Calu3 (cell line): ENCODE data around the gene TOMM20L. TPM values are rescaled to one million over a fixed set of nuclear protein-coding genes. Genes with fewer than 3 reads are reported as not detected.
A peak's percentile ranks its signal among the peaks of the same experiment; 100 is the strongest.

Experiments used
- BruUV-seq: library from RNA; stranded (reverse); fragments of 400-500 nt; replicated peaks from 2 replicates; lab custom pipeline; 2021; lab: Mats Ljungman, UMichigan
- CTCF ChIA-PET: fragments of 300-600 bp; sonication (Branson Sonifier 250); formaldehyde crosslinking; loops from one replicate; lab custom pipeline; 2022; ENCODE audit warnings: antibody characterized with exemption; lab: Charles Lee
- DNase-seq: peaks from one replicate; pipeline ENCODE4 v3.0.0; 2022
- H3K27ac Mint-ChIP-seq: one replicate; pipeline ENCODE4 v1.8.0; 2022; ENCODE audit warnings: mixed read lengths; ENCODE audit not compliant: unreplicated experiment
- H3K27me3 Mint-ChIP-seq: one replicate; pipeline ENCODE4 v1.8.0; 2022; ENCODE audit warnings: mixed read lengths; ENCODE audit not compliant: unreplicated experiment
- H3K36me3 Mint-ChIP-seq: one replicate; pipeline ENCODE4 v1.8.0; 2022; ENCODE audit warnings: mild to moderate bottlenecking, moderate library complexity, mixed read lengths; ENCODE audit not compliant: insufficient read depth, unreplicated experiment
- H3K4me1 Mint-ChIP-seq: one replicate; pipeline ENCODE4 v1.8.0; 2022; ENCODE audit warnings: mild to moderate bottlenecking, low read depth, mixed read lengths; ENCODE audit not compliant: unreplicated experiment
- H3K4me3 Mint-ChIP-seq: one replicate; pipeline ENCODE4 v1.8.0; 2022; ENCODE audit warnings: mild to moderate bottlenecking, low read depth, moderate library complexity, mixed read lengths; ENCODE audit not compliant: unreplicated experiment
- H3K9me3 Mint-ChIP-seq: one replicate; pipeline ENCODE4 v1.8.0; 2022; ENCODE audit warnings: low read depth, mixed read lengths; ENCODE audit not compliant: unreplicated experiment
- intact Hi-C: fragments of 100-400 bp; cut with micrococcal nuclease; formaldehyde crosslinking; loops from one replicate; pipeline ENCODE4 v1.10.0; 2022; ENCODE audit not compliant: unreplicated experiment
- total RNA-seq: library from RNA; stranded (reverse); gene quantifications from 2 replicates; pipeline ENCODE4 v1.2.3, GENCODE V29; 2022
- TF ChIP-seq, protein P1 (sequence below): fragments of 200-600 bp; IDR thresholded peaks from one replicate; pipeline ENCODE4 v1.8.0; 2022; ENCODE audit warnings: antibody characterized with exemption; ENCODE audit not compliant: unreplicated experiment

TOMM20L gene
- total RNA-seq, 1 experiment from 2014 or later = not detected

DNA sequence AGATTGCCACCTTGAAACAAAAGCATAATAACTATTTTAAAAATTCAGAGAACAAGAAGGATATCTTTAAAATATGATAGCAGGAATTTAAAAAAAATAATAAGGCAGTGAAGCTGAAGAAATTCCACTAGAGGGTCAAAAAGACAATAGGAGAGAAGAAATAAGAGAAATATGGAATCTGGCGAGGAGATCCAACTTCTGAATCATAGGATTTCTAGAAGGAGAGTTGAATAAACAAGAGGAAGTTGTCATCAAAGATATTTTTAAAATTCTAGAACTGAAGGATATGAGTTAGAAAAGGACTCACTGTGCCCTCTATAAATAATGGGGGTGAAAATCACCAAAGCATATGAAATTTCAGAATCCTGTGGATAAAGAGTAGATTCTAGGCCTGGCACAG, 26.8 kb upstream of the TOMM20L start:
- no TSS peak for BruUV-seq
- Mint-ChIP-seq H3K9me3 (no peaks in the 10 kb centered on the region), H3K4me3 (no peak overlapping the region), H3K36me3 (peaks cover 11% of the 10 kb centered on the region), H3K27ac (no peak overlapping the region), H3K4me1 (no peaks in the 10 kb centered on the region), H3K27me3 (no peaks in the 10 kb centered on the region)
- DNase-seq = no peak
- CTCF ChIA-PET = no interaction called here
- TF ChIP-seq, protein P1, sequence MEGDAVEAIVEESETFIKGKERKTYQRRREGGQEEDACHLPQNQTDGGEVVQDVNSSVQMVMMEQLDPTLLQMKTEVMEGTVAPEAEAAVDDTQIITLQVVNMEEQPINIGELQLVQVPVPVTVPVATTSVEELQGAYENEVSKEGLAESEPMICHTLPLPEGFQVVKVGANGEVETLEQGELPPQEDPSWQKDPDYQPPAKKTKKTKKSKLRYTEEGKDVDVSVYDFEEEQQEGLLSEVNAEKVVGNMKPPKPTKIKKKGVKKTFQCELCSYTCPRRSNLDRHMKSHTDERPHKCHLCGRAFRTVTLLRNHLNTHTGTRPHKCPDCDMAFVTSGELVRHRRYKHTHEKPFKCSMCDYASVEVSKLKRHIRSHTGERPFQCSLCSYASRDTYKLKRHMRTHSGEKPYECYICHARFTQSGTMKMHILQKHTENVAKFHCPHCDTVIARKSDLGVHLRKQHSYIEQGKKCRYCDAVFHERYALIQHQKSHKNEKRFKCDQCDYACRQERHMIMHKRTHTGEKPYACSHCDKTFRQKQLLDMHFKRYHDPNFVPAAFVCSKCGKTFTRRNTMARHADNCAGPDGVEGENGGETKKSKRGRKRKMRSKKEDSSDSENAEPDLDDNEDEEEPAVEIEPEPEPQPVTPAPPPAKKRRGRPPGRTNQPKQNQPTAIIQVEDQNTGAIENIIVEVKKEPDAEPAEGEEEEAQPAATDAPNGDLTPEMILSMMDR = no peak
- intact Hi-C loops = no loop called here

DNA sequence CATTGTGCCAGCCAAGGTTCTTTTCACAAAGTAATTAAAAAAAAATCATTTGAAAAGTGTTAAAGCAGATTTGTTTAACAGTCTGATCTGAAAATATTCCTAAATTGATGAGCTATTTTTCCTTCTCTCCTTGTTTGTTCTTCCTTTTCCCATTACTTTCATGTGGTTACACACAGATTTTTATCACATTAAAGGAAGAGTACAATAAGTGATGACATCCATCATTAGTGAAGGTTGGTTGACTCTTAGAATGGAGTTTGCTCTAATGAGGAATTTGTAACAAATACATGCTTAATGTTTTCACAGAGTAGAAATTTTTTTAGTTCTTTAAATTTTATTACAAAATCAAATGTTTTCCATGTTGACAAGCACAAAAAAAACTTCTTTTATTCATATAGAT, 18.9 kb upstream of the TOMM20L start:
- CTCF ChIA-PET = interaction anchor here (0.5 kb wide), 1 partner anchor 9 kb away, joined by 4 read pairs; no protein-coding TSS in a partner anchor
- H3K4me3 Mint-ChIP-seq = no peak overlapping the region
- TF ChIP-seq, protein P1 = no peak

DNA sequence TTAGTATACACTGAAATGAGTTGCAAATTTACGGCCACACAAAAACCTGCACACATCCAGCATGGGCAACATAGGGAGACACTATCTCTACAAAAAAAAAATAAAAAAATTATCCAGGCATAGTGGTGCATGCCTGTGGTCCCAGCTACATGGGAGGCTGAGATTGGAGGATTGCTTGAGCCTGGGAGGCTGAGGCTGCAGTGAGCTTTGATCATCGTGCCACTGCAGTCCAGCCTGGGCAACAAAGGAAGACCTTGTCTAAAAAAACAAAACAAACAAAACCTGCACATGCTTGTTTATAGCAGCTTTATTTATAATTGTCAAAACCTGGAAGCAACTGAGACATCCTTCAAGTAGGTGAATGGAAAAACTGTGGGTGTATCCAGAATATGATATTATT, 4.9 kb upstream of the TOMM20L start:
- no peaks in the 10 kb centered on the region for H3K27me3 Mint-ChIP-seq
- peaks cover 6% of the 10 kb centered on the region for H3K36me3 Mint-ChIP-seq
- TF ChIP-seq, protein P1 = no peak
- H3K4me3 Mint-ChIP-seq = no peak overlapping the region
- CTCF ChIA-PET = no interaction called here
- intact Hi-C loops = no loop called here
- BruUV-seq = no TSS peak
- no peak for DNase-seq
- no peak overlapping the region for H3K27ac Mint-ChIP-seq
- H3K4me1 Mint-ChIP-seq = no peaks in the 10 kb centered on the region
- no peaks in the 10 kb centered on the region for H3K9me3 Mint-ChIP-seq

More for the DNA sequence above, 18.9 kb upstream of the TOMM20L start:
- intact Hi-C loops = no loop called here
- Mint-ChIP-seq H3K27me3 (no peaks in the 10 kb centered on the region), H3K4me1 (no peaks in the 10 kb centered on the region), H3K9me3 (no peaks in the 10 kb centered on the region), H3K36me3 (peaks cover 9% of the 10 kb centered on the region), H3K27ac (no peak overlapping the region)
- no TSS peak for BruUV-seq
- DNase-seq = no peak

DNA sequence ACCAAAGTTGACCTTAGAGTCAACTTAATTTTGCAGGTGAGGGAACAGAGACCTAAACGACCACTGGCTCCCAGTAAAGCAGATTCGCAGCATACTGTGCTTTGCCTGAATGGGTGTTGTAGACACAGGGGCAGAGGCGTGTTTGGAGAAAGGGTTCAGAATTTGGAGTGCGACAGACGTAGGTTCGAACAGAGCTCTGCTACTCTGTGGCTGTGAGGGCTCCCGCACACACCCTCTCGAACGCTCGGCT, 243 bp upstream of the TOMM20L start:
- DNase-seq = no peak
- no peak overlapping the region for H3K27ac Mint-ChIP-seq

More for the DNA sequence above, 243 bp upstream of the TOMM20L start:
- peaks cover 16% of the 10 kb centered on the region for H3K36me3 Mint-ChIP-seq
- peak overlapping the region; percentile 71 for H3K4me3 Mint-ChIP-seq
- H3K9me3 Mint-ChIP-seq = no peaks in the 10 kb centered on the region
- peaks cover 7% of the 10 kb centered on the region for H3K4me1 Mint-ChIP-seq
- intact Hi-C loops = loop anchor here (5.0 kb wide), 1 partner anchor 288 kb away; no protein-coding TSS in a partner anchor
- no peaks in the 10 kb centered on the region for H3K27me3 Mint-ChIP-seq
- TF ChIP-seq, protein P1 = no peak
- BruUV-seq = no TSS peak
- CTCF ChIA-PET = interaction anchor here (1.2 to 1.7 kb wide), 2 partner anchors 10 to 98 kb away, joined by 4 to 5 read pairs; partner anchors contain the start of gene ARID4A
